GM21515 (cell line): ENCODE measurements around the gene CPS1.
A peak's percentile ranks its signal among the peaks of the same experiment; 100 is the strongest.

Source experiments
- ATAC-seq: cut with Tn5 transposase; IDR thresholded peaks from one replicate; pipeline ENCODE4 v1.9.1; 2021; ENCODE audit not compliant: unreplicated experiment

CPS1 gene

DNA sequence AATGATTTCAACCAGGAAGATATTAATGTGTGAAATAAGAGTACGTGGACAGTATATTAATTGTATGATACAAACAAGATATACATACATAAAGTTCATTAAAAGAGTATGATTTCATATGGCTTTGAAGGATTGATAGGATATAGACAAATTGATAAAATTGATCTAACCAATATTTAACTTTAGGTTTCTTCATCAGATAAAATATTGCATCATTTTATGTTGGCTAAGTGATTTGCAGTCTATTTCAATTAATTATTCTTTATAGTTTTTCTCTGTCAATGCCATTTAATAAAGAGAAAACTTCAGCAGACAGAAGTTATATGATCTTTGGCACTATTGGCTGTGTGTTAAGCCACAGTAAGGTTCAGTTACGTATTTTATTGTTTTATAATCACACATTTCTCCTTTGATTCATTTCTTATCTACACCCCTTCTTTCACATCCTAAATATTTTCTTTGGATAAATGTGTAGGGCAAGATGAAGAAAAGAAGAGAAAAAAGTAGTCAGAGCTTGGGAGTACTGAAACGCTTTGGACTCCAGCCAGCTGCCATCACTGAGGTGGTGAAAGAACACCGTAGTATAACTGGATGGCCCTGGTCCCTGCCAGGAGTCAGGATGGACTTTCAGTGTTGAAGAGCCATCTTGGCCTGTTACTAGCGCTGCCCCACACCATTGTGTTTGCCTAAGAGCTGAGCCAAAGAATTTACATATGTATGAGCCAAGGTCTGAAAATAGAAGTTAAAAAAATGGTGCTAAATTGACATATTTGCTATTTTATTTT lies 9.8 kb upstream of the CPS1 start:
- no peak for ATAC-seq

- no peak for ATAC-seq
These were observed 8.4 kb upstream of the CPS1 start for GRCh38 chr2:210548031-210548430.

- no peak for ATAC-seq
These were observed 7.5 kb upstream of the CPS1 start for GRCh38 chr2:210548878-210549384.

- no peak for ATAC-seq
These were observed 5.4 kb upstream of the CPS1 start for GRCh38 chr2:210551001-210551400.

DNA sequence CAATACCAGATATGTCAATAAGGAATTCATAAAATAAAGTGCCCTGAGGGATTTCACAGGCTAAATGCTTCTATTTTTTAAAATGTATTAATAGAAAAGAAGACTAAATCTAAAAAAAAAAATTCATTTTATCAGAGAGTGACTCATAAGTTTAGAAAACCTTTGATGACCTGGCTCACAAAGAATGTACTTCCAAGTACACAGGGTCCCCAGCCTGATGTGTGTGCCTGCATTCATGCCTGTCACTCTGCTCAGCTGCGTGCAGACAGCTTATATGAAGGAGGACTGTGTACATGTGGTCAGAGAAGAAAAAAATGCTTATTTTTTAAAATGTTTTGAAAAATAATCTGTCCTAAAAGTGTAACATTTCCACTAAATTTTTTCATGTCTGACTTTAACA lies 3.0 kb upstream of the CPS1 start:
- no peak for ATAC-seq

DNA sequence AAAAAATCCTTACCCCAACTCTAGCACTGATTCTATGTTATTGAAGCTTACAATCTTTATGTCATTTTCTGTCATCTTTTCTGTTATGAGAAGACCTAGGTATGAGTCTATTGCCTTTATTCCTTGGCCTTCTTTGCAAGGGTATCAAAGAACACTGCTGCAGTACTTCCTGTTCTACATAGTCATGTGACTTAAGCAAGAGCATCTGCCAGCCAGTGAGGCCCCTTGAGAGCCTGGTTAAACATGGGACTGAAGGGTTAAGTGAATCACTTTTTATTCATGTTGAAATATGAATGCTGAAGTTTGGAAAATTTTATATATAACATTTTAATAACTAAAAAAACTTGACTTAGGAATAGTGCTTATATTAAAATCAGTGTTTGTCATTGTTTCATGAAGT lies 844 bp upstream of the CPS1 start:
- ATAC-seq: no peak

DNA sequence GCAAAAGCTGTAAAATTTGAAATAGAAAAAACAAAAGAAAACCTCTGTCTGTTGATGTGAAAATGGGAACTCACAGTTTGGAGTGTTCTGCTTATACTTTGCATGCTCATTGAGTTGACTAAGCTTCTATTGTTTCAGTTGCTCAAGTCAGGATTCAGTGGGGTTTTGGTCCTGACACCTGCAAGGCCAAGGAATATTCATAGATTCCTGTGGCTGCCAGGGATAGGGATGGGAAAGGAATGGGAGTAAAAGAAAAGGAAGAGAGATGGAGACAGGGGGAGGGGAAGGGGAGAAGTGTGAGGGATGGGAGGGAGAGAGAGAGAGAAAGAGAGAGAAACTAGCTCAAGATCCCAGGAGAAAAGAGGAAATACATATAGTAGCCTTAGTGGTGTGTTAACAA lies 1.3 kb downstream of the CPS1 start:
- ATAC-seq: no peak

DNA sequence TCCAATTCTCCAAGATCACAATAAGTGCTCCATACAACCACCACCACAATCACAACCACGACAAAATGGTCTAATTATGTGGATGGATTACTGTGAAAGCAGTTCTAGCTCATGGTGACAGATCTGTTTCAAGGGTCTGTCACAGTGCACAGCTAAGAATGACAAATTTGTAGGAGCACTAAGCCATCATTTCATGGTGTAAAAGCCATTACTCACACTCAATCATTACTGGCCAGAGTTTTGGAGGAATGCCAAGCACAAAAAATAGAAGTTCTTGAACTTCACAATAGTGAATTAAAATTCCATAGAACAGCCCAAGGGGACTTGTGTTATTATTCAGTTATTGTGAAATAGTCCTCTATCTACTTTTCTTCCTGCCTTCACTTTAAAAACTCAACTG lies 2.3 kb downstream of the CPS1 start:
- ATAC-seq: no peak

GRCh38 chr2:210559182-210559581 lies 2.8 kb downstream of the CPS1 start:
- no peak for ATAC-seq

DNA sequence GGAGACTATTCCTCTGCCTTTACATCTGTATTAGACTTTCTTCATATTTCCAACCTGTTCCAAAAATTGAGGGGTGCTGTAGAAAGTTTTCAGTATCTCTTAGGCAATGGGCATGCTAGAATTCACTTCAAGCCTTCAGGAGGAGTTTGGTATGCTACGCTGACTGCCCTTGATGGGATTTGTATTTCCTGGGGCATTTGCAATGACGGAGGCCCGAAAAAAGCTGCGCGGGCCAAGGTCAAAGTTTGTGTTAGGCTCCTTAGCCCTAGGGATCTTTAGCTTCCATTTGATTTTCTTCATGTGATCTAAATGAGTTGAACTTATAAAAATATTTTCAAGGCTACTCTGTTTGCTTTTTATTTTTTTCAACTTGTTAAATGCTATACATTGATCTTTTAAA lies 5.1 kb downstream of the CPS1 start:
- ATAC-seq: no peak

DNA sequence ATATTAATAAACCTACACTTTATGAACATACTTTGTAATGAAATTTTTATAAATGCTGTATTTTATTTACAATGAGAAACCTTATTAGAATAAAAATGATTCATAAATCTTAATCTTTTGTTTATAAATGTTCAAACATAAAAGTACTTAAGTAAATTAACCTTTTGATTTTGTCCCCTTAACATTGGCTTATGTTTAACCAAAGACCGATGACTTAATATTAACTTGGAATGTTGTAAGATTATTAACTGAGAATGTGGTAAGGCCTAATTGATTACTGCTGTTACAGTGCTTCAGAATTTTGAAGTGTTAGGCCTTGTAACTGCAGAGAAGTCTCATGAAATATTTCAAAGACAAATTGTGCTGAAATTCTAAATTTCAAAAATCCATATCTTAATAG lies 5.7 kb downstream of the CPS1 start:
- ATAC-seq: no peak

DNA sequence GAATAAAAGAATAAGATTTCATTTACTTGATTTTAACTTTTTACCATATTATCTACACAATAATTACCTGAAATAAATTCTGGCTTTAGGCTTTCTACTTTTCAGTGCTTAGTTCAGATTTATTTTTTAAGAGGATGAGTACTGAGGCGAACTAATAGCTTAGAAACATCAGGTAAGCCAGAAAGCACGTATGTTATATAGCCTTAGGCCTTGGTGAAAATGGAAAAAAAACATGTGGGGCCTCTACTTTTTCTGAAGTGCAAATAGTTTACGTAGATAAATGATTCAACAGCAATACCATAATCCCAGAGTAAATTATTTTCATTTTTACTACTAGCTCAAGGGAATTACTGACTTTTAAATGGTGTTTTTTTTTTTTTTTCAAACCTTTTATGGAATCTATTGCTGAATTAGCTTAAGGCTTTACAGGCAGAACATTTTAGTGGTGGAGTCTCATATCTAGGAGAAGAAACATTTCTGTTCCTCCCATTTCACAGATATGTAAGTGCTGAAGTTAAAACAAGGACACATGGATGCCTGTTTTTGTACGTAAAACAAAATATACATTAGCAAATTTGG lies 6.2 kb downstream of the CPS1 start:
- no peak for ATAC-seq

GRCh38 chr2:210567279-210567678 lies 10.9 kb downstream of the CPS1 start:
- no peak for ATAC-seq

- no peak for ATAC-seq
These were observed 11.7 kb downstream of the CPS1 start for GRCh38 chr2:210568108-210568507.

DNA sequence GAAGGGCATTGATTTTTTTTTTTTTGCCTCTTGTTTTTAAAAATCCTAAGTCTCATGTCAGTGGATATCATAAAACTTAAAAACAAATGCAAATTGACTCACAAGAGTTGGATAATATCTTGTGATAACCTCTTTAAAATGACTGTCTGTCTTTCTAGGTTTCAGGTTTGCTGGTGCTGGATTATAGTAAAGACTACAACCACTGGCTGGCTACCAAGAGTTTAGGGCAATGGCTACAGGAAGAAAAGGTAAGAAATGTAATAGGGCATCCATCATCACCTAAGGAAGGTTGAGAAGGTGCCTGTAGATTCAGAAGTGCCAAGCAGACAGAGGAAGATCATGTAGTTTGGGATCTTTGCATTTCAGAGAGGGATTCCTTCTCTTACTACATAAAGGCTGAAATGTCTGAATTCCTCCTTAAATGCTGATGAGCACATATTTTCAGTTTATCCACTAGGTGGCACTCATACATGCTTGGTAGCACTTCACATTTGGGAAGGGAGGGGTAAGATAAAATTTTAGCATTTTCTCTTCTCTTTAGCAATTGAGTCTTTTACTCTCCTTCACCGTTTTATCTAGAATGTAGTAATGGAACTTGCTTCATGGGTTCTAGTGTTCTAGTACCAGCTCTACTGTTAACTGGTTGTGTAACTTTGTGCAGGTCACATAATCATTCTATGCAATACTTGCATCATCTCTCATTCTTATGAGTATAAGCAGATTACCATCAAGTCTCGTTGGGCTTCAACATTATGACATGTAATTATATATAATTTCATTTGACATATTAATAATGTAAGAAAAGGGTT lies 21.1 kb downstream of the CPS1 start:
- ATAC-seq: peak; percentile 91

GRCh38 chr2:210584834-210585233 lies 28.4 kb downstream of the CPS1 start:
- no peak for ATAC-seq

- no peak for ATAC-seq
These were observed 30.0 kb downstream of the CPS1 start for GRCh38 chr2:210586381-210586780.

DNA sequence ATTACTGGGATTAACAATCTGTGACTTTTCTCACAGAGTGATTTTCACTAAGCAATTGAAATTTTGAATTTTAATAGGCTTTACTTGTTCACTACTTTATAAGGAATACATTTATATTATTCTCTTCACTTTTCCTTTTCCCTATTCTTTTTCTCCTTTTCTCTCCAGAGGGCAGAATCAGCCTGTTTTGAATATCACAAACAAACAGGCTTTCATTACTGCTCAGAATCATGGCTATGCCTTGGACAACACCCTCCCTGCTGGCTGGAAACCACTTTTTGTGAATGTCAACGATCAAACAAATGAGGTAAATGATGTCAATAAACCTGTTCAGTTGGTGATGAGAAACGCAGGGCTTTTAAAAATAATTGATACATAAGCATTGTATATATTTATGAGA lies 35.3 kb downstream of the CPS1 start:
- no peak for ATAC-seq

- ATAC-seq: no peak
These were observed 36.3 kb downstream of the CPS1 start for GRCh38 chr2:210592726-210593125.

DNA sequence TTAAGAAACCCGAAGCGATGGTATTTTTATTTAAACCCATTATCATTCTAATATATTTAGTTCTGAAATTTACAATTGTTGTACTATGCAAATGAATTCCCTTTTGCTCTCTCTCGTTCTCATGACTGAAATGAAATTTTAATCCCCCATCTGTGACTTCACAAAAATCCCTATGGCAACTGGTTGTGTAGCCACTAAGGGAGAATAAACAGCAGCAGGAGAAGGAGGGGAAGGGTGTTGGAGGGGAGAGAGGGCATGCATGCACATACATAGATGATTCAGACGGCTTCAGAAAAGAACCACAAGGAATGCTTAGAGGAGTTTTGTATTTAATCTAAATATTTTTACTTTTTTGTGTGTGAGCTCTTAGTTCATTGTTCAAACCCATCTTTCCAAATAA lies 36.8 kb downstream of the CPS1 start:
- no peak for ATAC-seq

DNA sequence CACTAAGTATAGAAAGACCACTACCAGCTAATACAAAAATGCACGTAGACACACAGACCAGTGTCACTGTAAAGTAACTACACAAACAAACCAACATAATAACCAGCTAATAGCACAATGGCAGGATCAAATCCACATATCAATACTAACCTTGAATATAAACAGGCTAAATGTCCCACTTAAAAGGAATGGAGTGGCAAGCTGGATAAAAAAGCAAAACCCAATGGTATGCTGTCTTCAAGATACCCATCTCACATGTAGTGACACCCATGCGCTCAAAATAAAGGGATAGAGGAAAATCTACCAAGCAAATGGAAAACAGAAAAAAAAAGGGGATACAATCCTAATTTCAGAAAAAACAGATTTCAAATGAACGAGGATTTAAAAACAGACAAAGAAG lies 41.8 kb downstream of the CPS1 start:
- ATAC-seq: no peak

DNA sequence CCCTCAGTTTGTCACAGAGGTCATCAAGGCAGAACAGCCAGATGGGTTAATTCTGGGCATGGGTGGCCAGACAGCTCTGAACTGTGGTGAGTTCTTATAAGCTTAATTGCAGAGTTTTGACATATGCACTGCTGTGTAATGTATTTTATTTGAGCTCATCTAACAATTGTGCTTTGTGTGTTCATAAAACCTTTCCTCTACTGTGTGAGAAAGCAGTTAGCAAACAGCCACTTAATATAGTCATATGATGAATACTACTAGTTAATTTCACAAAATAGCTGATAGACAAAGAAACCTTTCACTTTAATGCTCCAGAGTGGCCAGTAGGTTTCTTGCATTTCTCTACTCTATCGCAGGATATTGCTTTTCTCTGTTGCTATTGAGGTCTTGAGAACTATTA lies 43.1 kb downstream of the CPS1 start:
- ATAC-seq: no peak
